ENCODE data around the gene ATP23. TPM values are rescaled to one million over a fixed set of nuclear protein-coding genes. Genes with fewer than 3 reads are reported as not detected.

ATP23 gene
- total RNA-seq, 1 experiment from 2014 or later: 9.1 TPM

GRCh38 chr12:58007875-58008274, 66.5 kb downstream of the ATP23 start:
- intact Hi-C loops (cut with micrococcal nuclease): no loop called here
- no peak for TF ChIP-seq REST (IDR thresholded peaks at IDR 0.05; ENCODE audit: low read depth)
- no peak for TF ChIP-seq JUND (IDR thresholded peaks at IDR 0.05)
- no peak for TF ChIP-seq ZFX (IDR thresholded peaks at IDR 0.05)
- no peak for TF ChIP-seq CBX3 (IDR thresholded peaks at IDR 0.05; ENCODE audit: low read depth)
- no peak for TF ChIP-seq CEBPB (IDR thresholded peaks at IDR 0.05; ENCODE audit: low read depth)
- TF ChIP-seq TCF7L2 (IDR thresholded peaks at IDR 0.05; ENCODE audit: borderline replicate concordance, extremely low read depth, insufficient read depth, insufficient read length): no peak
- TF ChIP-seq EZH2 (IDR thresholded peaks at IDR 0.05): no peak
- no peak for TF ChIP-seq SP1 (IDR thresholded peaks at IDR 0.05; ENCODE audit: low read depth)
- TF ChIP-seq SRF (IDR thresholded peaks at IDR 0.05; ENCODE audit: low read depth): no peak
- no peak for TF ChIP-seq EGR1 (IDR thresholded peaks at IDR 0.05; ENCODE audit: low read depth)
- TF ChIP-seq POLR2A (IDR thresholded peaks at IDR 0.05; ENCODE audit: borderline replicate concordance, extremely low read depth, insufficient read depth, insufficient read length): no peak
- TF ChIP-seq ATF3 (IDR thresholded peaks at IDR 0.05): no peak
- TF ChIP-seq SIN3A (IDR thresholded peaks at IDR 0.05; ENCODE audit: low read depth): no peak
- TF ChIP-seq FOSL1 (IDR thresholded peaks at IDR 0.05; ENCODE audit: low read depth): no peak
- TF ChIP-seq POLR2AphosphoS5 (IDR thresholded peaks at IDR 0.05; ENCODE audit: low read depth, low read length): no peak
- no peak for TF ChIP-seq YY1 (IDR thresholded peaks at IDR 0.05; ENCODE audit: extremely low read depth, insufficient replicate concordance, low read depth, low read length)
- no peak for TF ChIP-seq CTCF (IDR thresholded peaks at IDR 0.05 in 2 of 3, conservative IDR thresholded peaks at IDR 0.05 in 1 of 3; ENCODE audit: borderline replicate concordance in 1 of 3, insufficient read depth in 1 of 3, low read depth in 2 of 3, low read length in 2 of 3)
- no peak overlapping the region for H3K4me3 ChIP-seq (replicated peaks in 1 of 2; ENCODE audit: low read depth in 1 of 2, low read length in 2 of 2)
- H3K9me2 ChIP-seq (ENCODE audit: insufficient read depth): no peaks in the 10 kb centered on the region
- H3K36me3 ChIP-seq (ENCODE audit: control insufficient read depth in 1 of 2, insufficient read depth in 2 of 2, low read length in 2 of 2): no peaks in the 10 kb centered on the region
- BruUV-seq (replicated peaks): no TSS peak
- no peaks in the 10 kb centered on the region for H4K20me1 ChIP-seq (ENCODE audit: insufficient read depth)
- DNase-seq (ENCODE audit: low read depth, low spot score): no peak
- RAD21 ChIA-PET (ENCODE audit: low non-redundant PET in 1 of 2, low total read pairs in 2 of 2, uncharacterized antibody in 2 of 2, unreplicated experiment in 2 of 2): interaction anchor here in 1 of 2 experiments (0.6 kb wide), 1 partner anchor 46 kb away, joined by 3 read pairs; no protein-coding TSS in a partner anchor
- no peak overlapping the region for H3K4me2 ChIP-seq (ENCODE audit: low read length)
- H3K9ac ChIP-seq (ENCODE audit: low read length): no peak overlapping the region
- H3K4me1 ChIP-seq (ENCODE audit: control insufficient read depth in 1 of 2, insufficient read depth in 2 of 2, low read length in 2 of 2): no peaks in the 10 kb centered on the region
- CTCF ChIA-PET: no interaction called here
- H3K79me2 ChIP-seq (ENCODE audit: insufficient read depth, low read length): no peaks in the 10 kb centered on the region
- no peak for ATAC-seq
- H2AFZ ChIP-seq (ENCODE audit: low read depth, low read length, poor library complexity, severe bottlenecking): no peak overlapping the region
- POLR2A ChIA-PET: no interaction called here
- H3K27me3 ChIP-seq (ENCODE audit: insufficient read depth, low read length): no peaks in the 10 kb centered on the region
- H3K27ac ChIP-seq (ENCODE audit: low read depth, low read length): no peak overlapping the region
- no peaks in the 10 kb centered on the region for H3K9me3 ChIP-seq (ENCODE audit: control insufficient read depth in 1 of 2, insufficient read depth in 1 of 2, low read depth in 1 of 2, low read length in 2 of 2)
